Progenitor cell of endocrine pancreas (in vitro differentiated cells): ENCODE measurements around the gene ZFHX3. TPM values are rescaled to one million over a fixed set of nuclear protein-coding genes. Genes with fewer than 3 reads are reported as not detected.

Experiments
- DNase-seq: peaks from one replicate; pipeline ENCODE4 v3.0.0; 2021; ENCODE audit warnings: low spot score; ENCODE audit not compliant: unreplicated experiment
- H3K27ac Mint-ChIP-seq: 2 replicates; pipeline ENCODE4 v1.8.0; 2021; ENCODE audit warnings: mild to moderate bottlenecking, moderate library complexity, mixed read lengths
- H3K27me3 Mint-ChIP-seq: 2 replicates; pipeline ENCODE4 v1.8.0; 2021; ENCODE audit warnings: mixed read lengths
- H3K36me3 Mint-ChIP-seq: 2 replicates; pipeline ENCODE4 v1.8.0; 2022; ENCODE audit warnings: mixed read lengths; ENCODE audit not compliant: insufficient read depth
- H3K4me1 Mint-ChIP-seq: 2 replicates; pipeline ENCODE4 v1.8.0; 2021; ENCODE audit warnings: low read depth, mixed read lengths
- H3K4me3 Mint-ChIP-seq: 2 replicates; pipeline ENCODE4 v1.8.0; 2021; ENCODE audit warnings: low read depth, mild to moderate bottlenecking, moderate library complexity, mixed read lengths
- H3K9me3 Mint-ChIP-seq: 2 replicates; pipeline ENCODE4 v1.8.0; 2021; ENCODE audit warnings: low read depth, mixed read lengths
- CTCF ChIP-seq: fragments of 200-600 bp; sonication (generic); IDR thresholded peaks from one replicate; pipeline ENCODE4 v1.5.0; 2021; ENCODE audit warnings: antibody characterized with exemption, mild to moderate bottlenecking; ENCODE audit not compliant: unreplicated experiment
- total RNA-seq: library from RNA; stranded (reverse); gene quantifications from 2 replicates; pipeline ENCODE4 v1.2.1, GENCODE V29; 2021

Gene ZFHX3
- total RNA-seq, 1 donor from 2014 or later, result 54.0 TPM

GRCh38 chr16:73031984-73032383 is 15.9 kb downstream of the ZFHX3 start:
- H3K27ac Mint-ChIP-seq, result peak overlapping the region; percentile 69
- peaks cover 96% of the 10 kb centered on the region for H3K4me1 Mint-ChIP-seq
- no peaks in the 10 kb centered on the region for H3K27me3 Mint-ChIP-seq

GRCh38 chr16:73031155-73031866 is 16.6 kb downstream of the ZFHX3 start:
- Mint-ChIP-seq H3K27ac (peak overlapping the region; percentile 66), H3K36me3 (no peaks in the 10 kb centered on the region), H3K27me3 (no peaks in the 10 kb centered on the region), H3K4me1 (peaks cover 95% of the 10 kb centered on the region), H3K9me3 (no peaks in the 10 kb centered on the region), H3K4me3 (no peak overlapping the region)
- peak; percentile 35 for TF ChIP-seq CTCF
- DNase-seq, result no peak

More at GRCh38 chr16:73031984-73032383, 15.9 kb downstream of the ZFHX3 start:
- TF ChIP-seq CTCF, result no peak
- DNase-seq, result no peak
- H3K4me3 Mint-ChIP-seq, result peak overlapping the region; percentile 34
- H3K36me3 Mint-ChIP-seq, result no peaks in the 10 kb centered on the region
- no peaks in the 10 kb centered on the region for H3K9me3 Mint-ChIP-seq

GRCh38 chr16:73028721-73029361 is 19.1 kb downstream of the ZFHX3 start:
- no peak for DNase-seq
- no peaks in the 10 kb centered on the region for H3K36me3 Mint-ChIP-seq
- no peaks in the 10 kb centered on the region for H3K9me3 Mint-ChIP-seq
- H3K4me1 Mint-ChIP-seq, result peaks cover 93% of the 10 kb centered on the region
- TF ChIP-seq CTCF, result no peak
- H3K27ac Mint-ChIP-seq, result peak overlapping the region; percentile 68
- H3K4me3 Mint-ChIP-seq, result peak overlapping the region; percentile 36
- no peaks in the 10 kb centered on the region for H3K27me3 Mint-ChIP-seq

GRCh38 chr16:73028263-73028662 is 19.7 kb downstream of the ZFHX3 start:
- TF ChIP-seq CTCF, result no peak
- no peak for DNase-seq
- no peaks in the 10 kb centered on the region for H3K36me3 Mint-ChIP-seq
- peak overlapping the region; percentile 38 for H3K4me3 Mint-ChIP-seq
- H3K27ac Mint-ChIP-seq, result peak overlapping the region; percentile 89
- peaks cover 93% of the 10 kb centered on the region for H3K4me1 Mint-ChIP-seq
- H3K9me3 Mint-ChIP-seq, result no peaks in the 10 kb centered on the region
- no peaks in the 10 kb centered on the region for H3K27me3 Mint-ChIP-seq

GRCh38 chr16:73027685-73028111 is 20.2 kb downstream of the ZFHX3 start:
- DNase-seq, result no peak
- no peak for TF ChIP-seq CTCF
- Mint-ChIP-seq H3K36me3 (no peaks in the 10 kb centered on the region), H3K9me3 (no peaks in the 10 kb centered on the region), H3K4me1 (peaks cover 90% of the 10 kb centered on the region), H3K27ac (peak overlapping the region; percentile 89), H3K27me3 (no peaks in the 10 kb centered on the region), H3K4me3 (peak overlapping the region; percentile 61)
